IMR-90 (cell line): ENCODE results near the gene SYNE1. TPM values are rescaled to one million over a fixed set of nuclear protein-coding genes. Genes with fewer than 3 reads are reported as not detected.

ENCODE experiments used
- ATAC-seq: fragments of 200-7000 bp; cut with Tn5 transposase; 2 replicates; pipeline ENCODE4 v1.9.1; 2020; ENCODE audit warnings: low read depth, mild to moderate bottlenecking, moderate library complexity
- BruUV-seq: library from RNA; stranded (reverse); fragments of 400-500 nt; replicated peaks from 2 replicates; lab custom pipeline; 2021; lab: Mats Ljungman, UMichigan
- CTCF ChIA-PET: fragments of 300-600 bp; formaldehyde crosslinking; extraction: SDS; loops from one replicate; lab custom pipeline; 2021; ENCODE audit warnings: antibody characterized with exemption; lab: Yijun Ruan, JAX
- POLR2A ChIA-PET: fragments of 300-600 bp; sonication (Branson Sonifier 250); formaldehyde crosslinking; loops from one replicate; lab custom pipeline; 2022; ENCODE audit warnings: antibody characterized with exemption; ENCODE audit not compliant: unreplicated experiment; lab: Charles Lee
- DNase-seq: peaks from one replicate; pipeline ENCODE4 v3.0.0; 2013
- H2AFZ ChIP-seq: replicated peaks from 2 replicates; pipeline ENCODE3; 2013; ENCODE audit warnings: low read length, mild to moderate bottlenecking; ENCODE audit not compliant: poor library complexity
- H2AK5ac ChIP-seq: 2 replicates; pipeline ENCODE4 v1.6.1; 2013; ENCODE audit warnings: low read depth, low read length, inconsistent platforms
- H2AK9ac ChIP-seq: replicated peaks from 2 replicates; pipeline ENCODE3; 2013; ENCODE audit warnings: mild to moderate bottlenecking, low read depth, low read length, moderate library complexity; ENCODE audit not compliant: poor library complexity
- H2BK120ac ChIP-seq: 2 replicates; pipeline ENCODE4 v1.6.1; 2013; ENCODE audit warnings: low read depth, low read length, inconsistent platforms
- H2BK15ac ChIP-seq: 3 replicates; pipeline ENCODE4 v1.6.1; 2013; ENCODE audit warnings: low read depth, low read length, inconsistent platforms
- H2BK20ac ChIP-seq: 2 replicates; pipeline ENCODE4 v1.6.1; 2013; ENCODE audit warnings: low read depth, mild to moderate bottlenecking, inconsistent platforms, low read length, moderate library complexity
- H2BK5ac ChIP-seq: 2 replicates; pipeline ENCODE4 v1.6.1; 2013; ENCODE audit warnings: mild to moderate bottlenecking, low read depth, low read length, inconsistent platforms; ENCODE audit not compliant: poor library complexity, severe bottlenecking
- H3K14ac ChIP-seq: replicated peaks from 2 replicates; pipeline ENCODE4 v1.6.1; 2013; ENCODE audit warnings: low read depth, low read length, inconsistent platforms
- H3K18ac ChIP-seq: 2 replicates; pipeline ENCODE4 v1.6.1; 2013; ENCODE audit warnings: low read depth, low read length, control low read depth
- H3K23ac ChIP-seq: 2 replicates; pipeline ENCODE4 v1.6.1; 2013; ENCODE audit warnings: low read depth, low read length, inconsistent platforms
- H3K27ac ChIP-seq: 2 replicates; pipeline ENCODE4 v1.5.1; 2013; ENCODE audit warnings: mild to moderate bottlenecking, control low read depth, low read length; ENCODE audit not compliant: insufficient read depth
- H3K27me3 ChIP-seq: 2 replicates; pipeline ENCODE4 v1.6.1; 2013; ENCODE audit warnings: low read length; ENCODE audit not compliant: control insufficient read depth, insufficient read depth
- H3K36me3 ChIP-seq: 2 replicates; pipeline ENCODE4 v1.6.1; 2013; ENCODE audit warnings: low read length, mixed read lengths; ENCODE audit not compliant: control insufficient read depth, insufficient read depth
- H3K4ac ChIP-seq: 2 replicates; pipeline ENCODE4 v1.6.1; 2013; ENCODE audit warnings: low read depth, low read length, inconsistent platforms
- H3K4me1 ChIP-seq: 2 replicates; pipeline ENCODE4 v1.6.1; 2013; ENCODE audit warnings: low read length, mixed read lengths; ENCODE audit not compliant: control insufficient read depth, insufficient read depth
- H3K4me2 ChIP-seq: 2 replicates; pipeline ENCODE4 v1.6.1; 2013; ENCODE audit warnings: low read depth, mild to moderate bottlenecking, control low read depth, low read length, moderate library complexity
- H3K4me3 ChIP-seq: 2 replicates; pipeline ENCODE4 v1.5.1; 2013; ENCODE audit warnings: low read depth, mild to moderate bottlenecking, control low read depth, low read length, moderate library complexity; ENCODE audit not compliant: insufficient read depth
- H3K56ac ChIP-seq: 2 replicates; pipeline ENCODE4 v1.6.1; 2013; ENCODE audit warnings: low read length, inconsistent platforms; ENCODE audit not compliant: insufficient read depth; ENCODE audit errors: extremely low read depth
- H3K79me1 ChIP-seq, 2 experiments: 2 replicates each; pipeline ENCODE4 v1.6.1; 2013; ENCODE audit warnings: low read length in 2 of 2, inconsistent platforms in 1 of 2, low read depth in 1 of 2
- H3K9ac ChIP-seq: 2 replicates; pipeline ENCODE4 v1.6.1; 2013; ENCODE audit warnings: low read depth, low read length, control low read depth
- H3K9me1 ChIP-seq: 2 replicates; pipeline ENCODE4 v1.6.1; 2013; ENCODE audit warnings: low read length, inconsistent platforms; ENCODE audit not compliant: insufficient read depth
- H3K9me3 ChIP-seq: 2 replicates; pipeline ENCODE4 v1.6.1; 2013; ENCODE audit warnings: low read length; ENCODE audit not compliant: control insufficient read depth, insufficient read depth
- H4K20me1 ChIP-seq: 2 replicates; pipeline ENCODE4 v1.6.1; 2013; ENCODE audit warnings: low read length, inconsistent platforms; ENCODE audit not compliant: insufficient read depth
- H4K5ac ChIP-seq: 2 replicates; pipeline ENCODE4 v1.6.1; 2013; ENCODE audit warnings: mild to moderate bottlenecking, low read depth, low read length, control low read depth
- H4K8ac ChIP-seq, 2 experiments: 2 replicates each; pipeline ENCODE4 v1.6.1; 2013; ENCODE audit warnings: low read depth in 2 of 2, low read length in 2 of 2, control low read depth in 1 of 2, inconsistent platforms in 1 of 2
- H4K91ac ChIP-seq: 2 replicates; pipeline ENCODE4 v1.6.1; 2013; ENCODE audit warnings: low read depth, low read length, inconsistent platforms; ENCODE audit not compliant: insufficient read depth
- BHLHE40 ChIP-seq: fragments of 150-350 bp; IDR thresholded peaks from 2 replicates; pipeline ENCODE4 v1.6.1; 2016; ENCODE audit warnings: mild to moderate bottlenecking, low read depth, low read length
- CEBPB ChIP-seq: IDR thresholded peaks from 2 replicates; pipeline ENCODE4 v1.6.1; 2012; ENCODE audit warnings: low read depth, low read length, improper control_type of control experiment
- CHD1 ChIP-seq: IDR thresholded peaks from 2 replicates; pipeline ENCODE4 v1.6.1; 2012; ENCODE audit warnings: low read depth, low read length, improper control_type of control experiment
- ELK1 ChIP-seq: fragments of 150-350 bp; IDR thresholded peaks from 2 replicates; pipeline ENCODE4 v1.6.1; 2016; ENCODE audit warnings: low read depth, mild to moderate bottlenecking, low read length, moderate library complexity, borderline replicate concordance
- FOS ChIP-seq: fragments of 150-350 bp; IDR thresholded peaks from 2 replicates; pipeline ENCODE4 v1.6.1; 2016; ENCODE audit warnings: low read depth, low read length
- MAFK ChIP-seq: IDR thresholded peaks from 2 replicates; pipeline ENCODE4 v1.6.1; 2012; ENCODE audit warnings: low read depth, low read length, improper control_type of control experiment
- NFE2L2 ChIP-seq: fragments of 150-350 bp; IDR thresholded peaks from 2 replicates; pipeline ENCODE4 v1.6.1; 2016; ENCODE audit warnings: low read depth, mild to moderate bottlenecking, low read length
- POLR2A ChIP-seq: IDR thresholded peaks from 2 replicates; pipeline ENCODE4 v1.6.1; 2012; ENCODE audit warnings: mild to moderate bottlenecking, low read depth, low read length
- RCOR1 ChIP-seq: IDR thresholded peaks from 2 replicates; pipeline ENCODE4 v1.6.1; 2012; ENCODE audit warnings: mild to moderate bottlenecking, low read length, improper control_type of control experiment; ENCODE audit not compliant: insufficient replicate concordance
- WGBS, 2 experiments: methylation state at CpG; one replicate each; pipeline versions ENCODE4 v1.1.5 to v1.1.7; 2013; ENCODE audit warnings: missing lambda C conversion rate in 2 of 2; ENCODE audit not compliant: insufficient read length in 1 of 2; ENCODE audit errors: extremely low coverage in 2 of 2; 5-methylcytosine and 5-hydroxymethylcytosine counted together
- dilution Hi-C: fragments of 300-500 bp; cut with HindIII; formaldehyde crosslinking; loops from one replicate; pipeline ENCODE4 v1.14.3; 2018; ENCODE audit warnings: low sequenced_read_pairs; ENCODE audit not compliant: unreplicated experiment
- in situ Hi-C: fragments of 300-500 bp; cut with MboI; formaldehyde crosslinking; loops from 3 replicates; pipeline ENCODE4 v1.14.3; 2019; ENCODE audit warnings: low sequenced_read_pairs, inconsistent platforms, mixed read lengths
- intact Hi-C: fragments of 100-400 bp; cut with micrococcal nuclease; formaldehyde crosslinking; loops from 2 replicates; pipeline ENCODE4 v1.10.0; 2022
- polyA plus RNA-seq, 3 experiments: library from polyadenylated mRNA; depleted of rRNA; stranded (reverse); fragments of >200 nt; gene quantifications; 2 replicates each; pipeline ENCODE4 v1.2.3, GENCODE V29; 2012; ENCODE audit warnings: low replicate concordance in 1 of 3
- total RNA-seq: library from RNA; depleted of rRNA; stranded (reverse); fragments of >200 nt; gene quantifications from 2 replicates; pipeline ENCODE4 v1.2.3, GENCODE V29; 2012
- TF ChIP-seq, protein P1 (sequence below): conservative IDR thresholded peaks from 2 replicates; pipeline ENCODE4 v1.5.1; 2012; ENCODE audit warnings: mild to moderate bottlenecking, low read depth, low read length, improper control_type of control experiment

Gene SYNE1
- total and polyA plus RNA-seq, 2 of the 4 experiments (the other 2 are of a cell fraction), result 34.1 to 159 TPM

DNA sequence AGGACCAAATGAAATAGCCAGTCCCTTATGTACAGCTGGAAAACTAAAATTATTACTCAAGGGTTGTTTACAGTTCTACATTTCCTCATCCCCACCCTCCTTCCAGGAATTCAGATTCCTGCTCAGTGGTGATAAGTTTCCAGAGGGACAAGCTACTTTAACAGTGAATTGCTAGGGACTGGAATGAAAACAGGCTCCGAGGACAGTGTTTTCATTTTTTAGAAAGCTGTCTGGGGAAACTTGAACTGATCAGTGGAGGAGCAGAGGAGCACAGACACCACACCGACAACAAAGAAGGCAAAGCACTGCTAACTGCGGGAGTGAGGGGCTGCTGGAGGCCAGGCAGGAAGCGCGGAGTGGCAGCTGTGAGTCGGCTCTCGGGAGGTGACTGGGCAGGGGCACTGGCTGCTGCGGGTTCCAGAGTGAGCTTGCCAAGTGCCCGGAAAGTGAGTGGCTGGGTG, 507.4 kb downstream of the SYNE1 start (continued):
- no peak for TF ChIP-seq ELK1

DNA sequence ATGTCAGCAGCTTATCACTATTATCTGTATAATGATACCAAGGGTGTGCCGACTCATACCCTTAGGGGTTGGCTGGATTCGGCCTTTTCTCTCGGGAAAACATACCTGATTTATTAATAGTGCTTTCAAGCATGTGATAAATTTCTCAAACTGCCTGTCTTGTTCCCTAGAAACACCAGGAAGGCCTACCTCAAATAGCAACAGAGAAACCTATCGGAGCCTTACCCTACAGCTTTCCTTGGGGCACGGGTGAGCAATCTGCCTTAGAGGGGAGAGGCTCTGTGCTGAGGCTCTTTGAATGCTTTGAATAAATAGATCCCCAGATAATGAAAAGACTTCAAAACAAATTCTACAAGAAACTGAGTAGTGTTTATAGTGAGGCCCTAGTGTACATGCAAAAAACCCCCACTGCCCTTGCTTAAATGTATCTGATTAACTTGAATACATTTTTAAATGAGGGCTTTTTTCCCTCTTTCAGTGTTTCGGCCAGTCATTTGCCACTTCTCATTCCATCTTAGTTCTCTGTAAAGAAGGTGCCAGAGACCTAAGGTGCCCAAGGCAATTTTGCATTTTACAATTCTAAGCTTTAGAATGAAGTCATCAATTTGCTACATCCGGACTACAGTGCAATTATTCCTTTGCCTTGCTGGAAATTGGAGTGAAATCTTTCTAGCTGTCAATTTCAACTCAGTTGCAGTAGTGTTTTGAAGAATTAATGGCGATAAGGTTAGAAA, 509.6 kb downstream of the SYNE1 start:
- H4K91ac ChIP-seq, result no peak overlapping the region
- no peak overlapping the region for H4K8ac ChIP-seq
- no peaks in the 10 kb centered on the region for H3K27me3 ChIP-seq
- BruUV-seq, result no TSS peak
- H3K79me1 ChIP-seq, result peaks cover 0 to 6% of the 10 kb centered on the region in 2 experiments; a peak in 1 of 4 replicates
- H3K27ac ChIP-seq, result no peak overlapping the region
- H4K20me1 ChIP-seq, result no peaks in the 10 kb centered on the region
- no peak overlapping the region for H2BK120ac ChIP-seq
- no peak overlapping the region for H3K4ac ChIP-seq
- WGBS, 2 experiments, result no CpG with 5 or more reads among the region's 8 CpGs
- no peak for DNase-seq
- H2AK9ac ChIP-seq, result no peak overlapping the region
- intact Hi-C loops, result loop anchor here (2.0 to 10.0 kb wide), 3 partner anchors 141 to 683 kb away; no protein-coding TSS in a partner anchor
- CTCF ChIA-PET, result interaction anchor here (0.5 kb wide), 1 partner anchor 31 kb away, joined by 3 read pairs; no protein-coding TSS in a partner anchor
- H3K23ac ChIP-seq, result no peak overlapping the region
- H3K9me1 ChIP-seq, result peaks cover 6% of the 10 kb centered on the region; the same call in 1 of the 2 replicates
- no peak overlapping the region for H2BK5ac ChIP-seq
- ATAC-seq, result no peak
- H3K18ac ChIP-seq, result no peak overlapping the region
- in situ Hi-C loops, result loop anchor here (25.0 kb wide), 1 partner anchor 690 kb away; no protein-coding TSS in a partner anchor
- no peak overlapping the region for H4K5ac ChIP-seq
- H3K9ac ChIP-seq, result no peak overlapping the region
- no peak overlapping the region for H2AFZ ChIP-seq
- H3K36me3 ChIP-seq, result peaks cover 21% of the 10 kb centered on the region
- dilution Hi-C loops, result no loop called here
- H3K4me1 ChIP-seq, result peaks cover 8% of the 10 kb centered on the region
- no peak overlapping the region for H3K14ac ChIP-seq
- H2BK20ac ChIP-seq, result no peak overlapping the region
- no peaks in the 10 kb centered on the region for H3K9me3 ChIP-seq
- POLR2A ChIA-PET, result no interaction called here
- H3K56ac ChIP-seq, result no peak overlapping the region
- no peak overlapping the region for H3K4me3 ChIP-seq
- no peak overlapping the region for H2AK5ac ChIP-seq
- no peak overlapping the region for H3K4me2 ChIP-seq
- H2BK15ac ChIP-seq, result no peak overlapping the region
- TF ChIP-seq RCOR1 (no peak), NFE2L2 (no peak), BHLHE40 (no peak), MAFK (no peak), CEBPB (no peak), ELK1 (no peak), POLR2A (no peak), FOS (no peak), CHD1 (no peak)
- TF ChIP-seq, protein P1, sequence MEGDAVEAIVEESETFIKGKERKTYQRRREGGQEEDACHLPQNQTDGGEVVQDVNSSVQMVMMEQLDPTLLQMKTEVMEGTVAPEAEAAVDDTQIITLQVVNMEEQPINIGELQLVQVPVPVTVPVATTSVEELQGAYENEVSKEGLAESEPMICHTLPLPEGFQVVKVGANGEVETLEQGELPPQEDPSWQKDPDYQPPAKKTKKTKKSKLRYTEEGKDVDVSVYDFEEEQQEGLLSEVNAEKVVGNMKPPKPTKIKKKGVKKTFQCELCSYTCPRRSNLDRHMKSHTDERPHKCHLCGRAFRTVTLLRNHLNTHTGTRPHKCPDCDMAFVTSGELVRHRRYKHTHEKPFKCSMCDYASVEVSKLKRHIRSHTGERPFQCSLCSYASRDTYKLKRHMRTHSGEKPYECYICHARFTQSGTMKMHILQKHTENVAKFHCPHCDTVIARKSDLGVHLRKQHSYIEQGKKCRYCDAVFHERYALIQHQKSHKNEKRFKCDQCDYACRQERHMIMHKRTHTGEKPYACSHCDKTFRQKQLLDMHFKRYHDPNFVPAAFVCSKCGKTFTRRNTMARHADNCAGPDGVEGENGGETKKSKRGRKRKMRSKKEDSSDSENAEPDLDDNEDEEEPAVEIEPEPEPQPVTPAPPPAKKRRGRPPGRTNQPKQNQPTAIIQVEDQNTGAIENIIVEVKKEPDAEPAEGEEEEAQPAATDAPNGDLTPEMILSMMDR, result no peak
